Measurements from ENCODE around the gene C9orf78. TPM values are rescaled to one million over a fixed set of nuclear protein-coding genes. Genes with fewer than 3 reads are reported as not detected.

The C9orf78 gene
- total RNA-seq, 1 experiment from 2014 or later: 36.4 TPM

DNA sequence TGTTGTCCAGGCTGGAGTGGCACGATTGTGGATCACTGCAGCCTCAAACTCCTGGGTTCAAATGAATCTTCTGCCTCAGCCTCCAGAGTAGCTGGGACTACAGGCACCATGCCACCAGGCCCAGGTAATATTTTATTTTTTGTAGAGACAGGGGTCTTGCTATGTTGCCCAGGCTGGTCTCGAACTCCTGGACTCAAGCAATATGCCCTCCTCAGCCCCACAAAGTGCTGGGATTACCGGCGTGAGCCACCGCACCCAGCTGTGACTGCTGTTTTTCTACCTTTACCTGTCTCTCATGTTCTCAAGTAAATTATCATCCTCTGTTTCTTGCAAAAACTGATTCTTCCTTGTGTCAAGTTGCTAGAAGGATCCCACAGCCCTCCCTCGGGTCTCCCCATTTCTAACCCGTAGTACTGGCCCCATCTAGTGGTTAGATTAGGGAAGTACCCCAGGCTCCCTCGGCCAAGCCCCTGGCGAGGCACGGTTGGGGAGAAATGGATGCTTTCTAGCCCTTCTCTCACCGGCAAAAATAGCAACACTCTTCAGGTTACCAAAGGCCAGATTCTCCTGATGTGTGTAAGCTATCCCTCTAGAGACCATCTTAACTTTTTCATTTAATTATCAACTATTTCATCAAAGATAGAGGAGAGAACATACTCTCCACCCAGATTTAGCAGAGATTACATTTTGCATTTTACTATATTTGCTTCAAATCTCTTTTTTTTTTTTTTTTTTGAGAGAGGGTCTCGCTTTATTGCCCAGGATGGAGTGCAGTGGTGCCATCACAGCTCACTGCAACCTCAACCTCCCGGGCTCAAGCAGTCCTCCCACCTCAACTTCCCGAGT lies 51.3 kb downstream of the C9orf78 start:
- Mint-ChIP-seq H3K4me1 (no peaks in the 10 kb centered on the region), H3K36me3 (no peaks in the 10 kb centered on the region), H3K27ac (no peak overlapping the region), H3K27me3 (ENCODE audit: low read depth) (no peaks in the 10 kb centered on the region; the same call in 1 of the 2 replicates), H3K9me3 (no peaks in the 10 kb centered on the region), H3K4me3 (no peak overlapping the region)
- ChIA-PET CTCF (interaction anchor here (0.6 to 14.0 kb wide), 9 partner anchors 26 to 141 kb away, joined by 3 to 101 read pairs (median 4); partner anchors contain the start of gene ASB6), POLR2A (interaction anchor here (0.6 to 0.7 kb wide), 2 partner anchors 54 to 652 kb away, joined by 3 to 5 read pairs; no protein-coding TSS in a partner anchor)
- DNase-seq (ENCODE audit: low spot score) (peak; percentile 84), ATAC-seq (peak; percentile 97)
- TF ChIP-seq ZNF232 (CRISPR knock-in tag; IDR thresholded peaks at IDR 0.05) (no peak), CBFB (CRISPR knock-in tag; IDR thresholded peaks at IDR 0.05; ENCODE audit: low read depth) (no peak), ZNF219 (CRISPR knock-in tag; IDR thresholded peaks at IDR 0.05; ENCODE audit: borderline replicate concordance) (no peak), MYBL2 (CRISPR knock-in tag; IDR thresholded peaks at IDR 0.05) (no peak), ZNF263 (CRISPR knock-in tag; IDR thresholded peaks at IDR 0.05; ENCODE audit: low read depth) (no peak), OVOL2 (CRISPR knock-in tag; IDR thresholded peaks at IDR 0.05; ENCODE audit: borderline replicate concordance) (no peak), GTF2I (CRISPR knock-in tag; conservative IDR thresholded peaks at IDR 0.05) (peak; percentile 88), GABPB1 (CRISPR knock-in tag; IDR thresholded peaks at IDR 0.05) (no peak), NR1H2 (CRISPR knock-in tag; IDR thresholded peaks at IDR 0.05) (no peak), ATF1 (CRISPR knock-in tag; IDR thresholded peaks at IDR 0.05) (no peak), ZNF121 (CRISPR knock-in tag; IDR thresholded peaks at IDR 0.05) (peak; percentile 97), SOX15 (CRISPR knock-in tag; IDR thresholded peaks at IDR 0.05) (no peak), ZNF416 (CRISPR knock-in tag; IDR thresholded peaks at IDR 0.05) (no peak), ZNF396 (CRISPR knock-in tag; IDR thresholded peaks at IDR 0.05; ENCODE audit: borderline replicate concordance) (no peak)
- TF ChIP-seq, protein P1, sequence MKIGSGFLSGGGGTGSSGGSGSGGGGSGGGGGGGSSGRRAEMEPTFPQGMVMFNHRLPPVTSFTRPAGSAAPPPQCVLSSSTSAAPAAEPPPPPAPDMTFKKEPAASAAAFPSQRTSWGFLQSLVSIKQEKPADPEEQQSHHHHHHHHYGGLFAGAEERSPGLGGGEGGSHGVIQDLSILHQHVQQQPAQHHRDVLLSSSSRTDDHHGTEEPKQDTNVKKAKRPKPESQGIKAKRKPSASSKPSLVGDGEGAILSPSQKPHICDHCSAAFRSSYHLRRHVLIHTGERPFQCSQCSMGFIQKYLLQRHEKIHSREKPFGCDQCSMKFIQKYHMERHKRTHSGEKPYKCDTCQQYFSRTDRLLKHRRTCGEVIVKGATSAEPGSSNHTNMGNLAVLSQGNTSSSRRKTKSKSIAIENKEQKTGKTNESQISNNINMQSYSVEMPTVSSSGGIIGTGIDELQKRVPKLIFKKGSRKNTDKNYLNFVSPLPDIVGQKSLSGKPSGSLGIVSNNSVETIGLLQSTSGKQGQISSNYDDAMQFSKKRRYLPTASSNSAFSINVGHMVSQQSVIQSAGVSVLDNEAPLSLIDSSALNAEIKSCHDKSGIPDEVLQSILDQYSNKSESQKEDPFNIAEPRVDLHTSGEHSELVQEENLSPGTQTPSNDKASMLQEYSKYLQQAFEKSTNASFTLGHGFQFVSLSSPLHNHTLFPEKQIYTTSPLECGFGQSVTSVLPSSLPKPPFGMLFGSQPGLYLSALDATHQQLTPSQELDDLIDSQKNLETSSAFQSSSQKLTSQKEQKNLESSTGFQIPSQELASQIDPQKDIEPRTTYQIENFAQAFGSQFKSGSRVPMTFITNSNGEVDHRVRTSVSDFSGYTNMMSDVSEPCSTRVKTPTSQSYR (CRISPR knock-in tag; IDR thresholded peaks at IDR 0.05): no peak
- TF ChIP-seq, protein P2, sequence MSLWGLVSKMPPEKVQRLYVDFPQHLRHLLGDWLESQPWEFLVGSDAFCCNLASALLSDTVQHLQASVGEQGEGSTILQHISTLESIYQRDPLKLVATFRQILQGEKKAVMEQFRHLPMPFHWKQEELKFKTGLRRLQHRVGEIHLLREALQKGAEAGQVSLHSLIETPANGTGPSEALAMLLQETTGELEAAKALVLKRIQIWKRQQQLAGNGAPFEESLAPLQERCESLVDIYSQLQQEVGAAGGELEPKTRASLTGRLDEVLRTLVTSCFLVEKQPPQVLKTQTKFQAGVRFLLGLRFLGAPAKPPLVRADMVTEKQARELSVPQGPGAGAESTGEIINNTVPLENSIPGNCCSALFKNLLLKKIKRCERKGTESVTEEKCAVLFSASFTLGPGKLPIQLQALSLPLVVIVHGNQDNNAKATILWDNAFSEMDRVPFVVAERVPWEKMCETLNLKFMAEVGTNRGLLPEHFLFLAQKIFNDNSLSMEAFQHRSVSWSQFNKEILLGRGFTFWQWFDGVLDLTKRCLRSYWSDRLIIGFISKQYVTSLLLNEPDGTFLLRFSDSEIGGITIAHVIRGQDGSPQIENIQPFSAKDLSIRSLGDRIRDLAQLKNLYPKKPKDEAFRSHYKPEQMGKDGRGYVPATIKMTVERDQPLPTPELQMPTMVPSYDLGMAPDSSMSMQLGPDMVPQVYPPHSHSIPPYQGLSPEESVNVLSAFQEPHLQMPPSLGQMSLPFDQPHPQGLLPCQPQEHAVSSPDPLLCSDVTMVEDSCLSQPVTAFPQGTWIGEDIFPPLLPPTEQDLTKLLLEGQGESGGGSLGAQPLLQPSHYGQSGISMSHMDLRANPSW (CRISPR knock-in tag; conservative IDR thresholded peaks at IDR 0.05; ENCODE audit: low read depth): no peak
- TF ChIP-seq, protein P3, sequence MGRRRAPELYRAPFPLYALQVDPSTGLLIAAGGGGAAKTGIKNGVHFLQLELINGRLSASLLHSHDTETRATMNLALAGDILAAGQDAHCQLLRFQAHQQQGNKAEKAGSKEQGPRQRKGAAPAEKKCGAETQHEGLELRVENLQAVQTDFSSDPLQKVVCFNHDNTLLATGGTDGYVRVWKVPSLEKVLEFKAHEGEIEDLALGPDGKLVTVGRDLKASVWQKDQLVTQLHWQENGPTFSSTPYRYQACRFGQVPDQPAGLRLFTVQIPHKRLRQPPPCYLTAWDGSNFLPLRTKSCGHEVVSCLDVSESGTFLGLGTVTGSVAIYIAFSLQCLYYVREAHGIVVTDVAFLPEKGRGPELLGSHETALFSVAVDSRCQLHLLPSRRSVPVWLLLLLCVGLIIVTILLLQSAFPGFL (CRISPR knock-in tag; IDR thresholded peaks at IDR 0.05; ENCODE audit: borderline replicate concordance): no peak
- TF ChIP-seq, protein P4, sequence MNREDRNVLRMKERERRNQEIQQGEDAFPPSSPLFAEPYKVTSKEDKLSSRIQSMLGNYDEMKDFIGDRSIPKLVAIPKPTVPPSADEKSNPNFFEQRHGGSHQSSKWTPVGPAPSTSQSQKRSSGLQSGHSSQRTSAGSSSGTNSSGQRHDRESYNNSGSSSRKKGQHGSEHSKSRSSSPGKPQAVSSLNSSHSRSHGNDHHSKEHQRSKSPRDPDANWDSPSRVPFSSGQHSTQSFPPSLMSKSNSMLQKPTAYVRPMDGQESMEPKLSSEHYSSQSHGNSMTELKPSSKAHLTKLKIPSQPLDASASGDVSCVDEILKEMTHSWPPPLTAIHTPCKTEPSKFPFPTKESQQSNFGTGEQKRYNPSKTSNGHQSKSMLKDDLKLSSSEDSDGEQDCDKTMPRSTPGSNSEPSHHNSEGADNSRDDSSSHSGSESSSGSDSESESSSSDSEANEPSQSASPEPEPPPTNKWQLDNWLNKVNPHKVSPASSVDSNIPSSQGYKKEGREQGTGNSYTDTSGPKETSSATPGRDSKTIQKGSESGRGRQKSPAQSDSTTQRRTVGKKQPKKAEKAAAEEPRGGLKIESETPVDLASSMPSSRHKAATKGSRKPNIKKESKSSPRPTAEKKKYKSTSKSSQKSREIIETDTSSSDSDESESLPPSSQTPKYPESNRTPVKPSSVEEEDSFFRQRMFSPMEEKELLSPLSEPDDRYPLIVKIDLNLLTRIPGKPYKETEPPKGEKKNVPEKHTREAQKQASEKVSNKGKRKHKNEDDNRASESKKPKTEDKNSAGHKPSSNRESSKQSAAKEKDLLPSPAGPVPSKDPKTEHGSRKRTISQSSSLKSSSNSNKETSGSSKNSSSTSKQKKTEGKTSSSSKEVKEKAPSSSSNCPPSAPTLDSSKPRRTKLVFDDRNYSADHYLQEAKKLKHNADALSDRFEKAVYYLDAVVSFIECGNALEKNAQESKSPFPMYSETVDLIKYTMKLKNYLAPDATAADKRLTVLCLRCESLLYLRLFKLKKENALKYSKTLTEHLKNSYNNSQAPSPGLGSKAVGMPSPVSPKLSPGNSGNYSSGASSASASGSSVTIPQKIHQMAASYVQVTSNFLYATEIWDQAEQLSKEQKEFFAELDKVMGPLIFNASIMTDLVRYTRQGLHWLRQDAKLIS (CRISPR knock-in tag; IDR thresholded peaks at IDR 0.05; ENCODE audit: borderline replicate concordance): no peak
- TF ChIP-seq, protein P5, sequence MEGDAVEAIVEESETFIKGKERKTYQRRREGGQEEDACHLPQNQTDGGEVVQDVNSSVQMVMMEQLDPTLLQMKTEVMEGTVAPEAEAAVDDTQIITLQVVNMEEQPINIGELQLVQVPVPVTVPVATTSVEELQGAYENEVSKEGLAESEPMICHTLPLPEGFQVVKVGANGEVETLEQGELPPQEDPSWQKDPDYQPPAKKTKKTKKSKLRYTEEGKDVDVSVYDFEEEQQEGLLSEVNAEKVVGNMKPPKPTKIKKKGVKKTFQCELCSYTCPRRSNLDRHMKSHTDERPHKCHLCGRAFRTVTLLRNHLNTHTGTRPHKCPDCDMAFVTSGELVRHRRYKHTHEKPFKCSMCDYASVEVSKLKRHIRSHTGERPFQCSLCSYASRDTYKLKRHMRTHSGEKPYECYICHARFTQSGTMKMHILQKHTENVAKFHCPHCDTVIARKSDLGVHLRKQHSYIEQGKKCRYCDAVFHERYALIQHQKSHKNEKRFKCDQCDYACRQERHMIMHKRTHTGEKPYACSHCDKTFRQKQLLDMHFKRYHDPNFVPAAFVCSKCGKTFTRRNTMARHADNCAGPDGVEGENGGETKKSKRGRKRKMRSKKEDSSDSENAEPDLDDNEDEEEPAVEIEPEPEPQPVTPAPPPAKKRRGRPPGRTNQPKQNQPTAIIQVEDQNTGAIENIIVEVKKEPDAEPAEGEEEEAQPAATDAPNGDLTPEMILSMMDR (IDR thresholded peaks at IDR 0.05): peak; percentile 90
- TF ChIP-seq, protein P6, sequence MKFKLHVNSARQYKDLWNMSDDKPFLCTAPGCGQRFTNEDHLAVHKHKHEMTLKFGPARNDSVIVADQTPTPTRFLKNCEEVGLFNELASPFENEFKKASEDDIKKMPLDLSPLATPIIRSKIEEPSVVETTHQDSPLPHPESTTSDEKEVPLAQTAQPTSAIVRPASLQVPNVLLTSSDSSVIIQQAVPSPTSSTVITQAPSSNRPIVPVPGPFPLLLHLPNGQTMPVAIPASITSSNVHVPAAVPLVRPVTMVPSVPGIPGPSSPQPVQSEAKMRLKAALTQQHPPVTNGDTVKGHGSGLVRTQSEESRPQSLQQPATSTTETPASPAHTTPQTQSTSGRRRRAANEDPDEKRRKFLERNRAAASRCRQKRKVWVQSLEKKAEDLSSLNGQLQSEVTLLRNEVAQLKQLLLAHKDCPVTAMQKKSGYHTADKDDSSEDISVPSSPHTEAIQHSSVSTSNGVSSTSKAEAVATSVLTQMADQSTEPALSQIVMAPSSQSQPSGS (CRISPR knock-in tag; IDR thresholded peaks at IDR 0.05; ENCODE audit: borderline replicate concordance, low read depth): no peak
- TF ChIP-seq, protein P7, sequence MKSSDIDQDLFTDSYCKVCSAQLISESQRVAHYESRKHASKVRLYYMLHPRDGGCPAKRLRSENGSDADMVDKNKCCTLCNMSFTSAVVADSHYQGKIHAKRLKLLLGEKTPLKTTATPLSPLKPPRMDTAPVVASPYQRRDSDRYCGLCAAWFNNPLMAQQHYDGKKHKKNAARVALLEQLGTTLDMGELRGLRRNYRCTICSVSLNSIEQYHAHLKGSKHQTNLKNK (CRISPR knock-in tag; IDR thresholded peaks at IDR 0.05): no peak
